Mesothelial cell of epicardium (in vitro differentiated cells): ENCODE data around the gene POP5. TPM values are rescaled to one million over a fixed set of nuclear protein-coding genes. Genes with fewer than 3 reads are reported as not detected.

ENCODE experiments used
- DNase-seq, 2 experiments: peaks; one replicate each; pipeline ENCODE4 v3.0.0; 2021; ENCODE audit warnings: low spot score in 2 of 2; ENCODE audit not compliant: unreplicated experiment in 2 of 2
- H3K27ac Mint-ChIP-seq: 2 replicates; pipeline ENCODE4 v1.8.0; 2021; ENCODE audit warnings: mixed read lengths
- H3K27me3 Mint-ChIP-seq: 2 replicates; pipeline ENCODE4 v1.8.0; 2021; ENCODE audit warnings: low read depth, mixed read lengths
- H3K36me3 Mint-ChIP-seq: 2 replicates; pipeline ENCODE4 v1.8.0; 2021; ENCODE audit warnings: mixed read lengths
- H3K4me1 Mint-ChIP-seq: 2 replicates; pipeline ENCODE4 v1.8.0; 2021; ENCODE audit warnings: mixed read lengths
- H3K4me3 Mint-ChIP-seq: 2 replicates; pipeline ENCODE4 v1.8.0; 2021; ENCODE audit warnings: mild to moderate bottlenecking, moderate library complexity, mixed read lengths
- H3K9me3 Mint-ChIP-seq: 2 replicates; pipeline ENCODE4 v1.8.0; 2021; ENCODE audit warnings: mixed read lengths
- CTCF ChIP-seq: fragments of 200-600 bp; sonication (generic); IDR thresholded peaks from one replicate; pipeline ENCODE4 v1.5.0; 2021; ENCODE audit warnings: antibody characterized with exemption; ENCODE audit not compliant: unreplicated experiment
- total RNA-seq: library from RNA; stranded (reverse); gene quantifications from 3 replicates; pipeline ENCODE4 v1.2.1, GENCODE V29; 2021

Gene POP5
- total RNA-seq, result 32.6 to 38.6 TPM (median 33.7 TPM) in 3 replicates

DNA sequence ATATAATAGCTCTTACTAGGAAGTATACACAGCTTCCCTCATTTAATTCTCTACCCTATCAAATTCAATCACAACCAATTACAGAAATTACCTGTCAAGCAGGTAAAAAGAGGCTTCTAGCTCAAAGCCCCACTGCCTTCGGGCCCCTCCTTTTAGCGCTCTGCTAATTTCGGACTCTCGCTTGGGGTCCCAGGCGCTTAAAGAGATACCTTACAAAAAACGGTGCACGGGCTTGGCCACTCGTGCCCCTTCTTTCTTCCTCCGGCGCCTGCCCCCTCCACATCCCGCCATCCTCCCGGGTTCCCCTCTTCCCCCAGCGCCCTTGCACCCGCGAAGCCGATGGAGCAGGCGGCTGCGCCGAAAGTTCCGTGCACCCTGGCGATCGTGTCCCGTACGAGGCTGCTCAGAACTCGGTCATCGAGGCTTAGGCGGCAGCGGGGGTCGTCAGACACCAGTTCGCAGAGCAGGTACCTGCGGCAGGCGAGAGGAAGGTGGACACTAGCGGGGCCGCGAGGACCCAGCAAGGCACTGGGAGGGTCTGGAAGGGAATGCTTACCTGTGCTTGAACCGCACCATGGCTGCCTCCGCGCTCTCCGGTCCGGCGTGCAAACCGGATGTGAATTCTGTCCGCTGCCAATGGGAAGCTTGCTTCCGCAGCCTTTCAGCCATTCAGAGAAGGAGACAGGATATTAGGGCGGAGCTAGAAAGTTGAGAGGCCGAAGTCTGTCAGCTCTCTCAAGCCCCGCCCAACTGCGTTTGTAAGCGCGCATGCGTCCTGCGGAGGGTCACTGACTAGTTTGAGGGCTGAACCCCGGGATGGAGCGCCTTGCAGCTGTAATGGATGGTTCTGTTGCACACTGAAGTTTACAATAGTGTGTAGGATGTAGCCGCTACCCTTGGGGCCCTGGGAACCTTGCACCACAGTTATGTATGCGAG is at the start of gene POP5:
Gene POP5 (minus strand): TSS at position 616 of the 937 bp plus-strand sequence. CDS start 40 bp downstream, at position 576.
- peak; percentile 86 to 92 for DNase-seq
- no peak for TF ChIP-seq CTCF
- Mint-ChIP-seq H3K36me3 (peaks cover 17% of the 10 kb centered on the region), H3K4me1 (peaks cover 27% of the 10 kb centered on the region), H3K27me3 (peaks cover 29% of the 10 kb centered on the region), H3K9me3 (no peaks in the 10 kb centered on the region), H3K27ac (peak within 1 kb of the TSS; percentile 94), H3K4me3 (peak within 1 kb of the TSS; percentile 99)

DNA sequence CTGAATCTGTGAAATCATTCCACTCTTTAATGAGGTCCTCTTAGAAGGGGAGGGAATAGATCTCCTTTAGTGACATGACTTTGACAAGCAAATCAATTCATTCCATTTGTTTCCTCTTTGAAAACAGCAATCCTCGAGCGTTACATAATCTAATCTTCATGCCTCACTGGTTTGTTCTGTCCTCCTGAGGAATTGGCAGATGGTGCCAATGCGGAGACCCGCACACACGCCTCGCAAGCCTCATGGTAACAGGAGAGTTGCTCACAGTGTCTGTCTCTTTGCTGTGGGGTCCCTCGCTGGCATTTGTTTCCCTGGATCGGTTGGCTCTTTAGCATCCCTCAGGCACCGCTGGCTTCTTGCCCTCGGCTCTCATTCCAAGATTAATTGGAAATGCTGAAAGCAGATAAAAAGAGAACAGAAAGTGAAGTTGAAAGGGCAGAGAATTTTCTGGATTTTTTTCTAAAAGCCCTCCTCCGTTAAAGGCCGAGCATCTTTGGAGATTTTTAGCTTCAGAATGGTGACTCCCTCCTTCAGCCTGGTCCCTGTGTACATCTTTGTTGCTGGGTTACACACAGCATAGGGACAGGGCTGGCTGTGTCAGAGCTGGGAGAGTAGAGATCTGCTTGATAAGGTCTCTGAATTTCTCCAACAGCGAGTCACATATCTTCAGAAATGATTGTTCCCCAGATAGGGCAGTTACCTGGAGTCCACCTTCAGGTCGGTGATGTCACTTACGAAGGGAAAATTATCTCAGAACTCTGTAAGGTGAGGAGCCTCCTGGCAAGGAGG is 49.1 kb upstream of the POP5 start:
- Mint-ChIP-seq H3K27ac (no peak overlapping the region), H3K9me3 (no peaks in the 10 kb centered on the region), H3K27me3 (peaks cover 23% of the 10 kb centered on the region), H3K4me3 (no peak overlapping the region), H3K36me3 (no peaks in the 10 kb centered on the region), H3K4me1 (no peaks in the 10 kb centered on the region)
- TF ChIP-seq CTCF, result no peak
- no peak for DNase-seq

DNA sequence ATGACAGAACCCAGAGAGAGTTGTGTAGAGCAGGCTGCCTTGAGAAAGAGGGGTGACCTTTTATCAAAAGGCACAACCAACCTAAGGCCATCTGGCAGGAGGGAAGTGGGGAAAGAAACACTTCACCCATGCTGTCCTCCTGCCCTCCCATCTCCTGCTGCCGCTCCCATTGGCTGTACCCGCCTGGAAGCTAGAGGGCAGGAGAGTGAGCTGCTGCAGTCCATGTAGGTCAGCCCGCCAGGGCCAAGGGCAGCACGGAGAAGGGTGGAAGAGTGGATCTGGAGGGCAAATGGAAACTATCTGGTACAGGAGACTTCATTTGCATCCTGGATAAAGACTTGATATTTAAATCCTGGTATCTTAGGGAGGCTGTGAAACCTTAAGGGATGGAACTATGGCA is 47.7 kb upstream of the POP5 start:
- peaks cover 18% of the 10 kb centered on the region for H3K27me3 Mint-ChIP-seq
- no peak overlapping the region for H3K4me3 Mint-ChIP-seq
- no peaks in the 10 kb centered on the region for H3K4me1 Mint-ChIP-seq
- H3K9me3 Mint-ChIP-seq, result no peaks in the 10 kb centered on the region
- no peaks in the 10 kb centered on the region for H3K36me3 Mint-ChIP-seq
- no peak for TF ChIP-seq CTCF
- DNase-seq, result no peak
- H3K27ac Mint-ChIP-seq, result no peak overlapping the region

DNA sequence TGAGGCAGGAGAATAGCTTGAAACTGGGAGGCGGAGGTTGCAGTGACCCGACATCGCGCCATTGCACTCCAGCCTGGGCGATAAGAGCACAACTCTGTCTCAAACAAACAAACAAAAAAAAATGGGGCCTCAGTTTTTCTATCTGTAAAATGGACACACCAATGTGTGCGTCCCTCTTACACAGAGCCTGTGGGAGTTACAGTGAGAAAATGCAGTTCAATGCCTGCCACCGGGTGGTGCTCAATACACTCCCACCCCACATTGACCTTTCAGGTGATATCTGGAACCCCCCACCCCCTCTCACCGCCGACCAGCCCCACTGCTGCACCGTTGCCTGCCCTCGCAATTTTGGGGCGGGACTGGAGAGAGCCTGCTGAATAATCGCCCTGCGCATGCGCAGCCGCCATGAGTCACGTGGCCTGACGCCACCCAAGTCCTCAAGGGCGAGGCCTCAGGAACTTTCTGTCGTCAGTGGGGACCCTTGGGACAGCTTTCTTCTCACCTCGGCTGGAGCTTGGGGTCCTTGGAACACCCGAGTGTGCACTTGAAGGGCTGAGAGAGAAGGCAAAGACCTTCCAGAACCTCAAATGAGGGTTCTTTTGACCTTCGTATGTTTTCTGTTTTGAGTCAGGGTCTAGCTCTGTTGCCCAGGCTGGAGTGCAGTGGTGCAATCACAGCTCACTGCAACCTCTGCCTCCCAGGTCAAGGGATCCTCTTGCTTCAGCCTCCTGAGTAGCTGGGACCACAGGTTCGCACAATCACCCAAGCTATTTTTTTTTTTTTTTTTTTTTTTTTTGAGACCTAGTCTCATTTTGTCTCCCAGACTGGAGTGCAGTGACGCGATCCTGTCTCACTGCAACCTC is 44.6 kb upstream of the POP5 start:
- DNase-seq, result no peak
- H3K36me3 Mint-ChIP-seq, result no peaks in the 10 kb centered on the region
- no peak overlapping the region for H3K27ac Mint-ChIP-seq
- no peaks in the 10 kb centered on the region for H3K4me1 Mint-ChIP-seq
- peak; percentile 22 for TF ChIP-seq CTCF
- H3K9me3 Mint-ChIP-seq, result no peaks in the 10 kb centered on the region
- peaks cover 13% of the 10 kb centered on the region for H3K27me3 Mint-ChIP-seq
- H3K4me3 Mint-ChIP-seq, result no peak overlapping the region

GRCh38 chr12:120620624-120621023 is 39.4 kb upstream of the POP5 start:
- no peak for DNase-seq
- Mint-ChIP-seq H3K9me3 (no peaks in the 10 kb centered on the region), H3K27me3 (peaks cover 40% of the 10 kb centered on the region), H3K4me3 (no peak overlapping the region), H3K4me1 (no peaks in the 10 kb centered on the region), H3K36me3 (no peaks in the 10 kb centered on the region), H3K27ac (no peak overlapping the region)
- no peak for TF ChIP-seq CTCF
